ELR (cell line): ENCODE results near the gene ZNF429.
A peak's percentile ranks its signal among the peaks of the same experiment; 100 is the strongest.
"Not testable (repeated sequence)": the region's sequence is repeated elsewhere in the genome, so short reads cannot be mapped to it uniquely, and the experiment has no call there.

ENCODE experiments used
- DNase-seq: peaks from one replicate; pipeline ENCODE4 v3.0.0-alpha.2; 2015; ENCODE audit warnings: low read depth

Gene ZNF429

DNA sequence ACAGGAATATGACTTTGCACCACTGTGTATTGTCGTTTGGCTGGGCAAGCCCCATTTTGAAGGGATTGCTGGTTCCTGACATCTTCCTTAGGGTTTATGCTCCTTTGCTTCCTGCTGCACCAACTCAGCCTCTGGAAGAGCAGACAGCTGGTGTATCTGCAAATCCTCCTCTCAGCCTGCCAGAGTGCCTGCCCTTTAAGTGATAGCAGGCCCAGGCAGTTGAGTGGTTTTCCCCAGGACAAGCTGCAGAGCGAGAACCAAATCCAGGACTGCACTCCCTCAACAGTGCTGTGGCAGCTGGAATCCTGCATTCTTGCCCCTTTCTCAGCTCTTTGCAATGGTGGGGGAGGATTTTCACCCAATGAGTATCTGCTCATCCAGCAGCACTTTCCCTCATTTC lies 85.5 kb downstream of the ZNF429 start:
- DNase-seq: no peak

DNA sequence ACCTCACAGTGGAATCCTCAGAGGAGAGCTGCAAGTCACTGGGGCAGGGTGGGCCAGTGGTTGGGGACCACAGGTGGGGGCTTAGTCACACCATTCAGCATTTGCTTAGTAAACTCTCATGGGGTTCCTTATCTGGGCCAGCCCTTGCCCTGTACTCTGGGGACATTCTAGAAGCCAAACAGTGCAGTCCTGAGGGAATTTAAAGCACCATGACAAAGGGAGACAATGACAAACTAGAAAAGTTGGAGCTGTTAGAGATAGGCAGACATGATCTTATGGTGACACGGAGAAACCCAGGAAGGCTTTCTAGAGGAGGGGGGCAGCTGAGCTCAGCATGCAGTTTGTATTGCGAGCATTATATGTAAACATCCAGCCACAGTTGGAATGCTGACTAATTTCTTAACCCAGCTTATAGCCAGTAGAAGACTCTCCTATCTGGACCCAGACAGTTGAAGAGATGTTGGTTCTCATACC lies 87.6 kb downstream of the ZNF429 start:
- DNase-seq: no peak

DNA sequence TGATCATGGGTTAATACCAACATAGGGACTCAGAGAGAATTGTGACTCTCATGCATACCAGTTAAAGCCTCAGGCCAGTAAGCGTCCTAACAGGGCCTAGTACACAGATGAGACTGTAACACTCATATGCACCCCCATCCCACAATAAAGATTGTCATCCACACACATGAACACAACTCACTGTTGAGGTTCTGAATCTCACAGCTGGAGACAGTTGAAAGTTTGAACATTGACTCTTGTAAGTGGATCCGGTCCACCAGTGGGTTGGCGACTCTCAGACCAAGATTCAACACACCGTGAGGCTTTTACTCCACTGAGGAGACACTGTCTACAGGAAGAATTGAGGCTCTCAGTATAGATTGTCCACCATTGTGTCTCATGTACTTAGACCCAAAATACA lies 88.1 kb downstream of the ZNF429 start:
- DNase-seq: no peak

- DNase-seq: no peak
Measured at GRCh38 chr19:21593934-21594820, 88.8 kb downstream of the ZNF429 start.

DNA sequence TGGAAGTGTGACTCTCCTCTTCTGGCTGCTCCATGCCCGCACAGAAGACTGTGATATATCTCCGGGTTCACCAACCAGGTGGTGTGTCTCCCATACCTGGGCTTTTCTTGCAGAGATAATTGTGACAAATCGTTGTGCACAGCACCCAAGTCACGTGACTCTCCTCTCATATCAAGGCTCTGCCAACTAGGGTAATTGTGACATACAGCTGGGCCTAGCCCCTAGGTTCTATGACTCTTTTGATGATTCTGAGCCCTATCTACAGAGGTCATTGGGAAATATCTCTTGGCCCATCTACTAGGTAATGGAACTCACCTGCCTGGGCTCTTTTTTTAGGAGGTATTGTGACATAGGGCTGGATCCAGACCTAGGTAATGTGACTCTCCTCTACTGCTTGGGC lies 89.8 kb downstream of the ZNF429 start:
- DNase-seq: no peak

DNA sequence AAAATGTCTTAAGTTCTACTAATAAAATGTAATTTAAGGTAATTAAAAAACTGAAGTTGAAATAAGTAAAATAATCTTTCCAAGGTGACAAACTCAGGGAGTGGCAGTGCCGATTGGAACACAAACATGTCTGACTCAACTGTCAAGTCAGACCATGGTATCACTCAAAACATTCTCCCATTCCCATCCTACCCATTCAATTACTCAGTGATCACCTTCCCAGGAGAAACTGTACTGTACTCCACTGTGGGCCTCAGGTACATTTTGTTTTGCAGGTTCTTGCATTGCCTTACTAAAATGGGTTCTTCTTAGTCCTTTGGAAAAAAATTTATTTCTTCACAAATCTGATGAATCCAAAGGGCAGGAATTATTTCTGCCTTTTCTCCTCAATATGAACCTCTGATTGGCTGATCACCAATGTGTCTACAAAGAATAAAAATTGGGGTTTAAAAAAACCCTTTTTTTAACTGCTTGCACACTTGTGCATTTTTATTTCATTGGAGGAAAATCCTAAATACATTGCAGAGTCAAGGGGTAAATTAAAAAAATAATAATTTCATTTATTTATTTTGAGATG lies 96.8 kb downstream of the ZNF429 start:
- DNase-seq: no peak

DNA sequence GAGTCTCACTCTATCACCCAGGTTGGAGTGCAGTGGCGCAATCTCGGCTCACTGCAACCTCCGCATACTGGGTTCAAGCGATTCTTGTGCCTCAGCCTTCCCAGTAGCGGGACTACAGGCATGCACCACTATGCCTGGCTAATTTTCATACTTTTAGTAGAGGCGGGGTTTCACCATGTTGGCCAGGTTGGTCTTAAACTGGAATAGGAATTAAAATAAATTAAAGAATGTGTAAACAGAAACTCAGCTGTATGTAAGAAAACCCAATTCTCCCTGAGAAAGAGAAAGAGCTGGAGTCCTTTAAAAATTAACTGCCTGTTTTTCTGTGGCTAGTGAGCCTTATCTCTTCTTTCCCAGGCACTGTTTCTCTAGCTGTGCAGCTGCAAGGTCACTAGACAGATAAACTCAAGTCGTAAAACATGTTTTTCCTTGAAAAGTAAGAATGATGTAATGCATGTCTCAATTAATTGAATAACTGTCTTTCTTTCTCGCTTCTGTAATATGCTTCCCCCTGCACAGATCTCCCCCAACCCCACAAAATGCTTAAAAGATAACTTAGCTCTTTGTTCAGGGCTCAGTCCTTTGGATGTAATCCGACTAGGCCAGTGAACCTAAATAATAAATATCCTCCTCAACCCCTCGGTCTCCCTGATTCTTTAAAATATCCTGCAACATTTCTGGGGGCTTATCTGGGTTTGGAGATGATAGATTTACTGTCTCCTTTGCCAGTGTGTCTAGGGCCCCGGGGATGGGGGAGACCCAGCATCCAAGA lies 97.4 kb downstream of the ZNF429 start:
- not testable (repeated sequence) for DNase-seq

DNA sequence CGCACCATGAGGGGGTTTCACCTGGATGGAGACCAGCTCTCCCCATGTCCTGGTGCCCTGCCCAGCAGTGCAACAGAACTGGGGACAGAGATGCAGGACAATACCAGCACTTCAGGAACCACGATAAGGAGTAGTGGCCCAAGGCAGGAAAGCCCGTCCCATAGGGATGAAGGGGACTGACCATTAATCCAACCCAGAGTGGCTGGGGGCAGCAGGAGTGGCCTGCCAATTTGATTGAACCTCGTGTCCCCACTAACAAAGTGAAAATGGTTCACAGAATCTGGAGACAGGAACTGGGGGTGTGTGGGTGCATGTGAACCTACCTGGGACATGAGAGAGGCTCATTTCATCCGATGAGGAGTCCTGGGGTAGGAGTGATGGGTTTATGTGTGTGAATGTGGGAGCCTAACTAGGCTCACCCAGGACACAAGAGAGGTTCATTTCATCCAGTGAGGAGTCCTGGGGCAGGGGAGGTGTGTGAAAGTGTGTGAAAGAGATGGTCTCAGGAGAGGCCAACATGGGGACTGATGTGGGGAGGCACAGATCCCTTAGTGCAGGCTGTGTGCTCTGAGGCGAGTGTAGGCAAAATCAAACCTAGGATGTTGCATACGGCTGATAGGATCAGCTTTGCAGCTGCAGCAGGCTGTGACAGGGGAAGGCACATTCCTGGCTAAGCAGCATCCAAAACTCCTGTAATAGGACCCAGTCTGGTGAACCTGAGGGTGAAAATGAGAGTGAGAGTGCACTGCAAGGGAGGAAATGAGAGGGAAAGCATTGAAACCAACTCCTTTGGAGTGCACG lies 98.2 kb downstream of the ZNF429 start:
- DNase-seq: no peak

GRCh38 chr19:21604351-21604926 lies 99.0 kb downstream of the ZNF429 start:
- DNase-seq: peak; percentile 40
